Endothelial cell of umbilical vein (primary cell): ENCODE data around the gene HECTD1. TPM values are rescaled to one million over a fixed set of nuclear protein-coding genes. Genes with fewer than 3 reads are reported as not detected.

ENCODE experiments used
- BruUV-seq: library from RNA; stranded (reverse); fragments of 400-500 nt; replicated peaks from 2 replicates; lab custom pipeline; 2021; lab: Mats Ljungman, UMichigan
- CTCF ChIA-PET: fragments of 300-600, 350-600 bp; sonication (Branson Sonifier 250); formaldehyde crosslinking; loops from one replicate; lab custom pipeline; 2021; ENCODE audit warnings: antibody characterized with exemption, inconsistent platforms; lab: Charles Lee
- POLR2A ChIA-PET: fragments of 300-600, 350-600 bp; sonication (Branson Sonifier 250); formaldehyde crosslinking; loops from one replicate; lab custom pipeline; 2021; ENCODE audit warnings: antibody characterized with exemption, inconsistent platforms; lab: Charles Lee
- DNase-seq: peaks from one replicate; pipeline ENCODE4 v3.0.0-alpha.2; 2011; ENCODE audit warnings: low read depth, low spot score
- FAIRE-seq: peaks from 2 replicates; lab custom pipeline; 2011; peaks lifted over from hg19 to GRCh38; lab: Jason Lieb, UNC
- H2AFZ ChIP-seq: 2 replicates; pipeline ENCODE4 v1.6.0; 2012; ENCODE audit warnings: low read depth, low read length, control low read depth, inconsistent platforms
- H3K27ac ChIP-seq: 2 replicates; pipeline ENCODE4 v1.5.1; 2011; ENCODE audit warnings: low read depth, mild to moderate bottlenecking, control low read depth, low read length, moderate library complexity; ENCODE audit not compliant: insufficient read depth
- H3K27me3 ChIP-seq, 2 experiments: 2 replicates each; pipeline versions ENCODE4 v1.6.0 to v1.6.1; 2011; ENCODE audit warnings: low read length in 2 of 2, mixed read lengths in 1 of 2; ENCODE audit not compliant: control insufficient read depth in 2 of 2, insufficient read depth in 2 of 2
- H3K36me3 ChIP-seq, 2 experiments: 2 replicates in 1 of 2; 3 replicates in 1 of 2; pipeline ENCODE4 v1.5.1; 2011; ENCODE audit warnings: low read length in 2 of 2, mild to moderate bottlenecking in 1 of 2, moderate library complexity in 1 of 2; ENCODE audit not compliant: control insufficient read depth in 2 of 2, insufficient read depth in 2 of 2; ENCODE audit errors: extremely low read depth in 1 of 2
- H3K4me1 ChIP-seq: 3 replicates; pipeline ENCODE4 v1.5.1; 2011; ENCODE audit warnings: mild to moderate bottlenecking, low read length; ENCODE audit not compliant: control insufficient read depth, insufficient read depth; ENCODE audit errors: extremely low read depth
- H3K4me2 ChIP-seq: 2 replicates; pipeline ENCODE4 v1.6.1; 2011; ENCODE audit warnings: low read length, control low read depth, mixed read lengths; ENCODE audit not compliant: insufficient read depth
- H3K4me3 ChIP-seq, 3 experiments: fragments of 200-600 bp in 1 of 3; sonication (generic), shearing (Covaris generic) in 1 of 3; replicated peaks in 1 of 3; 2 replicates each; pipeline ENCODE4 v1.5.1; 2011 to 2016; ENCODE audit warnings: control low read depth in 3 of 3, low read length in 3 of 3, mild to moderate bottlenecking in 2 of 3, inconsistent platforms in 1 of 3, low read depth in 1 of 3, moderate library complexity in 1 of 3; ENCODE audit not compliant: insufficient read depth in 1 of 3
- H3K79me2 ChIP-seq: 2 replicates; pipeline ENCODE4 v1.6.0; 2012; ENCODE audit warnings: low read length, inconsistent platforms; ENCODE audit not compliant: control insufficient read depth, insufficient read depth
- H3K9ac ChIP-seq: replicated peaks from 2 replicates; pipeline ENCODE3; 2011; ENCODE audit warnings: low read length, control low read depth; ENCODE audit not compliant: insufficient read depth; ENCODE audit errors: extremely low read depth
- H3K9me1 ChIP-seq: replicated peaks from 3 replicates; pipeline ENCODE4 v1.6.0; 2011; ENCODE audit warnings: mild to moderate bottlenecking, low read length; ENCODE audit not compliant: control insufficient read depth, insufficient read depth; ENCODE audit errors: extremely low read depth
- H3K9me3 ChIP-seq: replicated peaks from 2 replicates; pipeline ENCODE4 v1.5.1; 2012; ENCODE audit warnings: low read length, inconsistent platforms; ENCODE audit not compliant: control insufficient read depth, insufficient read depth
- H4K20me1 ChIP-seq: replicated peaks from 2 replicates; pipeline ENCODE3; 2011; ENCODE audit warnings: mild to moderate bottlenecking, low read length; ENCODE audit not compliant: control insufficient read depth, insufficient read depth; ENCODE audit errors: extremely low read depth
- CTCF ChIP-seq, 2 donors: IDR thresholded peaks; 1 replicate in 1 of 2; 2 replicates in 1 of 2; pipeline ENCODE4 v1.5.1; 2011; ENCODE audit warnings: low read length in 2 of 2, mild to moderate bottlenecking in 2 of 2, moderate library complexity in 2 of 2, control low read depth in 1 of 2, inconsistent platforms in 1 of 2, low read depth in 1 of 2; ENCODE audit not compliant: insufficient read depth in 1 of 2; ENCODE audit errors: extremely low read depth in 1 of 2
- EZH2 ChIP-seq: IDR thresholded peaks from 2 replicates; pipeline ENCODE4 v1.6.1; 2012; ENCODE audit warnings: borderline replicate concordance, low read depth, mild to moderate bottlenecking, moderate library complexity, low read length, inconsistent platforms; ENCODE audit not compliant: severe bottlenecking
- GATA2 ChIP-seq: IDR thresholded peaks from 2 replicates; pipeline ENCODE4 v1.7.0; 2011; ENCODE audit warnings: low read depth, mild to moderate bottlenecking, moderate library complexity, mixed read lengths, low read length; ENCODE audit not compliant: insufficient read length, insufficient read depth
- JUN ChIP-seq: IDR thresholded peaks from 2 replicates; pipeline ENCODE4 v1.6.1; 2011; ENCODE audit warnings: borderline replicate concordance, low read depth; ENCODE audit not compliant: insufficient read length, insufficient read depth
- MYC ChIP-seq: IDR thresholded peaks from one replicate; pipeline ENCODE4 v1.6.1; 2011; ENCODE audit warnings: mild to moderate bottlenecking, low read depth, low read length
- POLR2AphosphoS5 ChIP-seq: IDR thresholded peaks from 2 replicates; pipeline ENCODE4 v1.6.1; 2012; ENCODE audit warnings: low read depth, mild to moderate bottlenecking, control low read depth, low read length, moderate library complexity; ENCODE audit not compliant: insufficient read depth
- dilution Hi-C: fragments of 300-500 bp; cut with MboI; formaldehyde crosslinking; loops from one replicate; pipeline ENCODE4 v1.15.0; 2019; ENCODE audit warnings: low sequenced_read_pairs; ENCODE audit not compliant: extremely low pct_ligation_motif_present
- intact Hi-C: fragments of 100-400 bp; cut with micrococcal nuclease; formaldehyde crosslinking; loops from one replicate; pipeline ENCODE4 v1.10.0; 2022
- polyA plus RNA-seq, 4 experiments: library from polyadenylated mRNA; depleted of rRNA in 3 of 4; stranded (reverse) in 3 of 4; unstranded in 1 of 4; fragments of >200 nt; gene quantifications; 2 replicates each; pipeline versions ENCODE4 v1.2.1 to v1.2.3, GENCODE V29; 2011 to 2012; ENCODE audit warnings: missing spikeins in 1 of 4
- total RNA-seq: library from RNA; stranded (reverse); gene quantifications from 2 replicates; pipeline ENCODE4 v1.2.3, GENCODE V29; 2021

Gene HECTD1
- total and polyA plus RNA-seq, 2 donors (not counting 3 experiments of a cell fraction or from before 2014, with no cell fraction given) = 67.9 to 181 TPM

DNA sequence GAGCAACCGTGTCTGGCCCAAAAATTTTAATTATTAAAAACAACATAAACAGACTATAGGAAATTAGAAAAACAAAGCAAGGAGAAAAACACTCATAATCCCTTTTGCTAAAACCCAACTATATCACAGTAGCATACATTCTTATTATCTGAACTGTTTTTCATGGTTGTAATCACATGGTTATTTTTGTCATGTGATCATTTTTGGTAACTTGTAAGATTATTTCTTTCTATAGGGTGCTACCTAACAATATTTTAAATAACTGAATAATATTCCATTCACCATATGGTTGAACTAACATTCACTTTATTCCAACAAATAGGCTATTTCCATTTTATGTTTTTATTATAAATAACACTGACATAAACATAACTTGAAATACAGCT is 23.0 kb upstream of the HECTD1 start:
- Histone ChIP-seq H4K20me1 (no peaks in the 10 kb centered on the region), H3K36me3 (no peaks in the 10 kb centered on the region), H3K9me3 (no peaks in the 10 kb centered on the region), H3K9me1 (no peaks in the 10 kb centered on the region), H3K27ac (no peak overlapping the region), H2AFZ (no peak overlapping the region), H3K9ac (no peak overlapping the region), H3K79me2 (no peaks in the 10 kb centered on the region), H3K4me2 (no peak overlapping the region), H3K4me1 (no peaks in the 10 kb centered on the region), H3K27me3 (no peaks in the 10 kb centered on the region), H3K4me3 (no peak overlapping the region)
- TF ChIP-seq MYC (no peak), POLR2AphosphoS5 (no peak), GATA2 (no peak)
- BruUV-seq = no TSS peak
- intact Hi-C loops = no loop called here
- DNase-seq = no peak
- FAIRE-seq = no peak
- POLR2A ChIA-PET = no interaction called here
- dilution Hi-C loops = no loop called here
- CTCF ChIA-PET = interaction anchor here (1.2 kb wide), 2 partner anchors 22 to 33 kb away, joined by 3 read pairs; no protein-coding TSS in a partner anchor

DNA sequence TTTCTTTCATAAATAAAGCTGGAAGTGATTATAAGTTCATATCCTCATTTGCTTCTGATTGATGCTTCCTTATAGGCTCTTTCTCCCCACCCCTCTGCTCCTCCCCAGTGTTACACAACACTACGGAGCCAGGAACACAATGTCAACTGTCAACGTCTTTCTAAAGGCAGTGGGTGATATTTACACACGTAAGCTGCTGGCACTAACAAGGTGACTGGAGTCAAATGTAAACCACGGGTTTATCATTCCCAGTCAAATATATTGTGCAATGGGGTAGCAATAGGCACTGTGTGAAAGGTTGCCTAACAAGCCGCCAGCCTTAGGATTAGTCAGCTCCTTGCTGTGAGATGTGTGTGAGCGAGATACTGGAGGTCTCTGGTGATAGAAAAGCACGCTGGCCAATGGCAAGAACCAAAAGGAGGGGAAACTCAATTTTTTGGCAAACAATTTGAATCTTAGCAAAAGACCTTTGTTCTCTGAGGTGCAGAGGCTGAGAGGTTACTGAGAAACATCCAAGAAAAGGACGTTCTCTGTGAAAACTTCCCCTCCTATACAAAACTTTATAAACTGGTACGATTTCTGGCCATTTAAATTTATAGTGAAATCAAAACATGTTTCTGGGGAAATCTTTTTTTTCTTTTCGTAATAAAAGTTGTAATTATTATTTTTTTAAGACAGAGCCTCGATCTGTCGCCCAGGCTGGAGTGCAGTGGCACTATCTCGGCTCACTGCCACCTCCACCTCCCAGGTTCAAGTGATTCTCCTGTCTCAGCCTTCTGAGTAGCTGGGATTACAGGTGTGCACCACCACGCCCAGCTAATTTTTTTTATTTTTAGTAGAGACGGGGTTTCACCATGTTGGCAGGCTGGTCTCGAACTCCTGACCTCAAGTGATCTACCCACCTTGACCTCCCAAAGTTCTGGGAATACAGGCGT is 22.3 kb upstream of the HECTD1 start:
- intact Hi-C loops (no loop called here), dilution Hi-C loops (no loop called here)
- Histone ChIP-seq H3K9ac (no peak overlapping the region), H2AFZ (peak overlapping the region; percentile 63), H3K4me2 (no peak overlapping the region), H4K20me1 (no peaks in the 10 kb centered on the region), H3K27ac (no peak overlapping the region), H3K27me3 (no peaks in the 10 kb centered on the region), H3K79me2 (no peaks in the 10 kb centered on the region), H3K9me3 (no peaks in the 10 kb centered on the region), H3K4me3 (no peak overlapping the region), H3K36me3 (no peaks in the 10 kb centered on the region), H3K4me1 (no peaks in the 10 kb centered on the region), H3K9me1 (no peaks in the 10 kb centered on the region)
- no TSS peak for BruUV-seq
- no peak for FAIRE-seq
- ChIA-PET CTCF (interaction anchor here (1.3 kb wide), 1 partner anchor 22 kb away, joined by 3 read pairs; no protein-coding TSS in a partner anchor), POLR2A (no interaction called here)
- no peak for DNase-seq
- TF ChIP-seq CTCF (IDR thresholded peaks at IDR 0.05; ENCODE audit: extremely low read depth in 1 of 2, insufficient read depth in 1 of 2, low read depth in 1 of 2, low read length in 2 of 2) = no peak
- no peak for TF ChIP-seq POLR2AphosphoS5
- no peak for TF ChIP-seq EZH2
- no peak for TF ChIP-seq JUN
- TF ChIP-seq GATA2 = no peak
